Suppressor macrophage treated with lipopolysaccharide for 1 hour (primary cell): Measurements from ENCODE around the gene ZNF830.
"Not testable (repeated sequence)": the region's sequence is repeated elsewhere in the genome, so short reads cannot be mapped to it uniquely, and the experiment has no call there.

ENCODE experiments used
- DNase-seq, 3 donors: peaks; one replicate each; pipeline ENCODE4 v3.0.0-alpha.2; 2020 to 2022

Gene ZNF830

GRCh38 chr17:34991606-34992005 is 30.3 kb downstream of the ZNF830 start:
- DNase-seq, result no peak

DNA sequence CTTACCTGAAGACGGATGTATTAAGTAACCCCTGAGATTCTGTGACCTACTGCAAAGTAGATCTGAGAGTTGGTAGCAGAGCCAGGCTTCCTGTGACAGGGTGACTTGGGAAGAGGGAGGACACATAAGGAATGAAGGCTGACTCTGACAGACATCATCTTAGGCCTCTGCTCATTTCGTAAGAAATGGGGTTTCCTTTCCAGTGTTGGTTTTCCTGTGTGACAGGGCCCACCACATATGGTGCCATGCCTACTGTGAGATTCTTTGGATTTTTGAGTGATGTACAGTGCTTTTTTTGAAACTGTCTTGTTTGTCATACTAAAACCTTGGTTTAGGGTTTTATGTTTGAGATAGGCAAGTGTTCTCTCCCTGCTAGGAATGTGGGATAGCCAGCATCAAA is 31.7 kb downstream of the ZNF830 start:
- DNase-seq, result peak in 1 of 3 donors; percentile 25

DNA sequence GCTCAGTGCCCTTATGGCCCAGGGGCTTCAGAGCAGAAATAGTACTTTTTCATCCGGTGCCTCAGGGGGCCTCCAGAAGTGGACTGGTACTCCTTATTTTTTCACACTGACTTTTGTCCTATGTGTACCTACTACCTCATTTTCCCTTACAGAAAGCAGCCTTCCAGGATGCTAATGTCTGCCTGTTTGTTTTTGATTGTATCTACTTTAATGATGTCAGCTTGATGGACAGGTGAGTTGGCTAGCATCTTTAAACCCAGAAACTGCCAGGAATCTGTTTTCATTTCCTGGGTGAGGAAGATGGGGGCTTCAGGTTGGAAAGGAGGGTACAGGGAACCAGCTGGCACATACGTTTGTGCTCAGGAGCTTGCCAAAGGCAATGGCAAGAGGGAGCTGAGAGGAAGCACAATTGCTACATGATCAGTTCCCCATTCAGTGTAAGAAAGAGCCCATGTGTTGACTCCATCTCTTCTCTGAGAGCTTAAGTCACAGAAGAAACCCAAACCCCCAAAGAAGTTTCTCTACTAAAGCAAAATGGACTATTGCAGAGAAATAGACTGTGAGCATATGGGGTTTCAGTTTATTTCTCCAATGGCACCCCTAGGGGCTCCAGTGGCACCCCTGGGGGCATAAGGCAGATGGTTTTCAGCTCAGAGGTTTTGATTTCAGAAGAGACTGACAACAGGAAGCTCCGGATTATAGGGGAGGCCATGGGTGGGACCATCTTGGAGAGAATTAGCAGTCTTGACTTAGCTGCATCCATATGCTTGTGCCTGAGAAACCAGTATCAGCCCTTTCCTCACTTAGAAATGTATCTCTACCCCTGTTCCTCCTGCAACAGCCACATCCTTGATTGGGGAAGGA is 35.3 kb downstream of the ZNF830 start:
- peak in 1 of 3 donors; percentile 22 for DNase-seq

GRCh38 chr17:34997355-34997862 is 36.1 kb downstream of the ZNF830 start:
- no peak for DNase-seq

DNA sequence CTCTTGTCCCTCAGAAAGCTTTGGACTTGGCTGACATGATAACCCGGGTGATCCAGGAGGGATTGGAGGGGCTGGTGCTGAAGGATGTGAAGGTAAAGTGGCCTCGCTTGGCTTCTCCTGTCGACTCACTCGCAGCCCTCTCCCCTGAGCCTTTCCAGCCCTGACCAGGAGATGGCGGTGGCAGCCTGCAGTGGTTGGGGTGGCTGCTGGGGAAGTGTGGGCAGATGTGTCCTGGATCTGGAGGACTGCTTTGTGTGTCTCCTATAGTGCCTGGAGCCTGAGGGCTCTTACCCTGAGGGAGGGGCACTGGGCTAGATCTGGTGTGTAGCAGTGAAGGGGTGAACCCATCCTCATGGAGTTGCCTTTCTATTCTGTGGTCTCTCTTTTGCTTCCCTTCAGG is 36.9 kb downstream of the ZNF830 start:
- DNase-seq, result peak; percentile 76 to 89 (median 86)

GRCh38 chr17:34999456-34999855 is 38.1 kb downstream of the ZNF830 start:
- no peak for DNase-seq

DNA sequence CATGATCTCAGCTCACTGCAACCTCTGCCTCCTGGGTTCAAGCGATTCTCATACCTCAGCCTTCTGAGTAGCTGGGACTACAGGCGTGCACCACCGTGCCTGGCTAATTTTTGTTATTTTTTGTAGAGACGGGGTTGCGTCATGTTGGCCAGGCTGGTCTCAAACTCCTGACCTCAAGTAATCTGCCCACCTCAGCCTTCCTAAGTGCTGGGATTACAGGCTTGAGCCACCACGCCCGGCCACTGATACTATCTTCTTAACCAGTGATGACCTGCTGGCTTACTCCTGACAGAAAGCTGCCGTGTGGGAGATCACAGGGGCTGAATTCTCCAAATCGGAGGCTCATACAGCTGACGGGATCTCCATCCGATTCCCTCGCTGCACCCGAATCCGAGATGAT is 39.6 kb downstream of the ZNF830 start:
- DNase-seq, result not testable (repeated sequence)

DNA sequence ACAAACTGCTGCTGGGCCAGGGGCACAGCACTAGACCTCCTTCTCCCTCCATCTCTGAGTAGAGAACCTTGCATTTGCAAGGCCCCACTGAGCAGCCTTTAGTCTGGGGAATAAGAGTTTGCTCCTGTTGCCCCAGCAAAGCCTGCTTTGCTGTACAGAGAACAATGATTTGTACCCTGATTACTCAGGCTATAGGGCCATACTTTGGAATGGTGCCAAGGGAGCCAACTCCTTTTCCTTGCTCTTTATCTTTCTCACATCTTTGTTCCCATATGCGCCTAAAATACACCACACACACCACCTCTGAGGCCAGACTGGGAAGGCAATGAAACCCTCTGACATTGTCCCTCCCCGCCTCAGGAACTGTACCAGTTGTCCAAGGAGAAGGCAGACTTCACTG is 40.2 kb downstream of the ZNF830 start:
- DNase-seq, result no peak

DNA sequence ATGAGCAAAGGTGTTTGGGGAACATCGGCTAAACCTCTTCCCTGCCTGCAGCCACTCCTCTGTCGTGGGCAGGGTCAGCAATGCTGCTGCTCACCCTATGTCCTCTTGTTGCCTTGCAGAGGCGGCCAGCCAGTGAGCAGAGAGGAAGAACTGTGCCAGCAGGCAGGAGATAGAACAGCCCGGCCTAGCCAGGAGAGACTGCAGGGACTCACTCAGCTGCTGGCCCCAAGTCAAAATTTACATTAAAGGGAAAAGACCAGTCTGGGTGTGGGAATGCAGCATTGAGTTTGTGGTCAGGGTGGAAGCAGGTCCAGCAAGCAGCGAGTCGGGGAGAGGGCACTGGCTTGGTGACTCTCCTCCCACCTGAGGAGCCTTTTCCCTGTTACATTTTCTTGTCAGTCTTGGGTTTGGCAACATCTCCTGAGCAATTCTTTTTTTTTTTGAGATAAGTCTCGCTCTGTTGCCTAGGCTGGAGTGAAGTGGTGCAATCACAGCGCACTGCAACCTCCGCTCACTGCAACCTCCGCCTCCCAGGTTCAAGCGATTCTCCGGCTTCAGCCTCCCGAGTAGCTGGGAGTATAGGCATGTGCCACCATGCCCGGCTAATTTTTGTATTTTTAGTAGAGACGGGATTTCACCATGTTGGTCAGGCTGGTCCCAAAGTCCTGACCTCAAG is 41.7 kb downstream of the ZNF830 start:
- no peak for DNase-seq

DNA sequence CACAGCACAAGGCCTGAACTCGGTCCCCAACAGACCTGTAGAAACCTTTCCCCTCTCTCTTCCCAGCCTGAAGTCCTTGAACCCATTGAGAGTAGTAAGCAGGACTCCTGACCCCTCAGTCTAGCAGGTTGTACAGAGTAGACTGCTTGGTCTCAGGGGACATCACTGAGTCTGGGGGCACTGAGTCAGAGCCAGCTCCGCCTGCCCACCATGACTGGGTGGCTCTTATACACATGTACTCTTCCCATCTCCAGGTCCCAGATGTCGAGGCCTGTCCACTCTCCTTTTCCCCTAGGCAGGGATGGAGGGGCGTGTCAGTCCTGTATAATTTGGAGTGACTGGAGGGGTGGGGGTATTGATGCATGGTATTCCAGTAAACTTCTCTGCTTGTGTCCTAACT is 42.4 kb downstream of the ZNF830 start:
- no peak for DNase-seq

DNA sequence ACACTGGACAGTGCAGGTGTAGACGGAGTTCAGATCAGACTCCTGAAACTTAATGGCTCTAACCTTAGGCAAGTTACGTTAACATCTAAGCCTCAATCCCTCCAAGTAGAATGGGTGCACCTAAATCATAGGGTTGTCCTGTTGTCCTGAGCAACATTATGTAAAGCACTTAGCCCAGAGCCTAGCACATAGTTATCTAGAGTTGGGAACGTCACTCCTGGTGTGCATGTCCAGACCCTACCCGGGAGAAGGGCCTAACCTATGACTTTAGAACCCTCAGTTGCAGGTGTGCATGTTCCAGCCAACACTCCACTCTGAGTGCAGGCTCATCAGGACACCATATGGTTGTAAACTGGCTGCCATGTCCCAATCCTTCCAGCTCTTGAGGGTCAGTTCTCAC is 45.0 kb downstream of the ZNF830 start:
- DNase-seq, result no peak

GRCh38 chr17:35006961-35007360 is 45.6 kb downstream of the ZNF830 start:
- DNase-seq, result no peak

DNA sequence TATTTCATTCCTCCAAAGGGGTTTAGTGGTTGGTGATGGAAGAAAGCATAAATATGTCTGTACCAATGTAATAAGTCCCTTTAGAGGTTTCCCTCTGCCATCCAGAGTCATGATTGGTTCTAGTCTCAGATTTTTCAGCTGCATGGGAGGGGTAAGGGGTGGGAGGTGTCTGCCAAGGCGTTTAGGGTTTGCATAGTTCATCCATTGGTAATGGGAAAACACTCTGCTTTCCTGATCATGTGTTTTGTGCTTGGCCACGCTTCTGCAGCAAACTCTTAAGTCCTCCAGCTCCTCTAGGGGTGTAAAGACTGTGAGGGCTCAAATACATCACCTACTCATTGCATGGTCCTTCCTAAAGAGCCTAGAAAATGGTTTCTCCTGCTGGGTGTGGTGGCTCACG is 48.8 kb downstream of the ZNF830 start:
- DNase-seq, result no peak

DNA sequence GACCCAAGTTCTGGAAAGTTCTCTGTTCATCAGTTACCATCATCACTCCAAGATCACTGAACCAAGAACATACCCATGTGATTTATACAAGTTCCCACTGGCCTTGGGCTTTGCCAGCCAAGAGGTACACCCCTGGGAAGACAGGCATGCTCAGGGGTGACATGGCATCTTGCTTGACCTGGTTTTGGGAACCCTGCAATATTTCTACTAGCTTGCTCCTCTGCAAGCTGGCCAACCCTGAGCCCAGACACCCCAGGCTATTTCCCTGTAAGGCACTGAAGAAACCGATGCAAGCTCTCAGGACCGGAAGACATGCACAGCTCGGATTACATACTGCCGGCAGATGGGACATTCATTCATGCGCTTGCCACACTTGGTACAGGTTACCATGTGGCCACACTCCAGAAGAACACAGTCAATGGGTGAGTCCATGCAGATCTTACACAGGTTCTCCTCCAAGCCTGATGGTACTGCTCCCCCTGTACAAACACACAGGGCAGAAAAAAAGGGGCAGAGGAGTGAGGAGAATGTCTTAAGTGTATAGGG is 50.4 kb downstream of the ZNF830 start:
- DNase-seq, result no peak
